Measurements from ENCODE around the gene ATR. TPM values are rescaled to one million over a fixed set of nuclear protein-coding genes. Genes with fewer than 3 reads are reported as not detected.

ATR gene
- polyA plus RNA-seq, 1 experiment, result 17.9 TPM

GRCh38 chr3:142501004-142501926, 77.3 kb downstream of the ATR start:
- DNase-seq (ENCODE audit: low read depth, low spot score), result peak; percentile 51
- CTCF ChIA-PET, result interaction anchor here (0.6 kb wide), 1 partner anchor 28 kb away, joined by 6 read pairs; no protein-coding TSS in a partner anchor
- POLR2A ChIA-PET, result no interaction called here
- TF ChIP-seq CTCF (IDR thresholded peaks at IDR 0.05; ENCODE audit: low read depth, low read length), result no peak
- H3K27ac ChIP-seq (ENCODE audit: low read depth, low read length), result no peak overlapping the region
- no peaks in the 10 kb centered on the region for H3K9me3 ChIP-seq (ENCODE audit: control insufficient read depth, insufficient read depth, low read length)
- H3K4me3 ChIP-seq (ENCODE audit: low read depth, low read length), result no peak overlapping the region
- H3K27me3 ChIP-seq (ENCODE audit: control insufficient read depth, insufficient read depth, low read length), result no peaks in the 10 kb centered on the region

GRCh38 chr3:142500211-142500610, 78.3 kb downstream of the ATR start:
- TF ChIP-seq CTCF (IDR thresholded peaks at IDR 0.05; ENCODE audit: low read depth, low read length), result no peak
- Histone ChIP-seq H3K4me3 (ENCODE audit: low read depth, low read length) (no peak overlapping the region), H3K27me3 (ENCODE audit: control insufficient read depth, insufficient read depth, low read length) (no peaks in the 10 kb centered on the region), H3K9me3 (ENCODE audit: control insufficient read depth, insufficient read depth, low read length) (no peaks in the 10 kb centered on the region), H3K27ac (ENCODE audit: low read depth, low read length) (no peak overlapping the region)
- ChIA-PET CTCF (no interaction called here), POLR2A (no interaction called here)
- DNase-seq (ENCODE audit: low read depth, low spot score), result no peak

DNA sequence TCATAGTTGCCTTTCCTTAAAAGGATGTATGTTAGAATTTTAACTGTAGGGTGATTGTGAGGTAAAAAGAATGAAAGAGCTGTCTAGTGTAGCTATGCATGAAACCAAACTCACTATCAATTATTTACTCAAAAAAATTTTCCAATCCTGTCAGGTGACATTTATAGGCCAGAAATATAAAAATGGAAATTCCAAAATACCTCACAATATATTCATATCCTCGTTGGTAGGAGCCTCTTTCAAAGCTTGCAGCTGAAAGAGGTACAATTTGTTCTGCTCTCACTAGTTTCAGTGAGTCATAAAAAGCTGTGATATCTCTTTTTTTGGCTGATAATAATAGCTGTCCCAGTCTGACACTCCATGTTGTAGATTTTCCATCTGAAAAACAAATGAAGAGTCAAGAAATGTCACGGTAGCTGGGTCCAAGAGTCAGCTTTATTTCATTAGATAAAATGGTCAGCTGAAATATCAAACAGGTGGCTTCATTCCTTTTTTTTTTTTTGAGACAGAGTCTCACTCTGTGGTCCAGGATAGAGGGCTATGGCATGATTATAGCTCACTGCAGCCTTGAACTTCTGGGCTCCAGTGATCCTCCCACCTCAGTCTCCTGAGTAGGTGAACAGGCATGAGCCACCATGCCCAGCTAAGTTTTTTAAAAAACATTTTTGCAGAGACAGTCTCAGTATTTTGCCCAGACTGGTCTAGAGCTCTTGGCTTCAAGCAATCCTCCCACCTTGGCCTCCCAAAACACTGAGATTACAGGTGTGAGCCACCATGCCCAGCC, 79.9 kb downstream of the ATR start:
- Histone ChIP-seq H3K27me3 (ENCODE audit: control insufficient read depth, insufficient read depth, low read length) (no peaks in the 10 kb centered on the region), H3K4me3 (ENCODE audit: low read depth, low read length) (no peak overlapping the region), H3K9me3 (ENCODE audit: control insufficient read depth, insufficient read depth, low read length) (no peaks in the 10 kb centered on the region), H3K27ac (ENCODE audit: low read depth, low read length) (no peak overlapping the region)
- POLR2A ChIA-PET, result interaction anchor here (1.1 kb wide), 1 partner anchor 80 kb away, joined by 3 read pairs; the partner anchor contains the start of gene ATR
- CTCF ChIA-PET, result no interaction called here
- no peak for TF ChIP-seq CTCF (IDR thresholded peaks at IDR 0.05; ENCODE audit: low read depth, low read length)
- DNase-seq (ENCODE audit: low read depth, low spot score), result no peak

GRCh38 chr3:142497729-142498128, 80.8 kb downstream of the ATR start:
- H3K4me3 ChIP-seq (ENCODE audit: low read depth, low read length), result no peak overlapping the region
- no peak for DNase-seq (ENCODE audit: low read depth, low spot score)
- POLR2A ChIA-PET, result no interaction called here
- H3K27ac ChIP-seq (ENCODE audit: low read depth, low read length), result no peak overlapping the region
- CTCF ChIA-PET, result no interaction called here
- no peaks in the 10 kb centered on the region for H3K27me3 ChIP-seq (ENCODE audit: control insufficient read depth, insufficient read depth, low read length)
- H3K9me3 ChIP-seq (ENCODE audit: control insufficient read depth, insufficient read depth, low read length), result no peaks in the 10 kb centered on the region
- no peak for TF ChIP-seq CTCF (IDR thresholded peaks at IDR 0.05; ENCODE audit: low read depth, low read length)

DNA sequence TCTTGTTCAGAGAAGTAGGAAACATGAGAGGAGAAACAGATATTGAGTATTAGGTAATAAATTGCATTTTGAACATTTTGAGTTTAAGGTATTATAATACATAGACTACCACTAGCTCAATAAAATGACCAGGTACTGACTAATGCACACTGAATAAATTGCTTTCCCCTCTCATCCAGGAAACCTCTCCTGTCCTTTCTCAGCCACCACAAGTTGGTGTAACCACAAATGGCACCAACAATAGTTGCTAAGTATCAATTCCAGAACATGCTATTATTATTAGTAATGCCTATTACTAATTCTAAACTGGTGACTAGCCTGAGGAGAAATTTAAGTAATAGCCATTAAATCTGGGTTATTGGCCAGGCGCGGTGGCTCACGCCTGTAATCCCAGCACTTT, 83.4 kb downstream of the ATR start:
- Histone ChIP-seq H3K27me3 (ENCODE audit: control insufficient read depth, insufficient read depth, low read length) (no peaks in the 10 kb centered on the region), H3K9me3 (ENCODE audit: control insufficient read depth, insufficient read depth, low read length) (no peaks in the 10 kb centered on the region), H3K27ac (ENCODE audit: low read depth, low read length) (no peak overlapping the region), H3K4me3 (ENCODE audit: low read depth, low read length) (no peak overlapping the region)
- DNase-seq (ENCODE audit: low read depth, low spot score), result no peak
- ChIA-PET CTCF (no interaction called here), POLR2A (no interaction called here)
- no peak for TF ChIP-seq CTCF (IDR thresholded peaks at IDR 0.05; ENCODE audit: low read depth, low read length)
